GM10266 (cell line): ENCODE results near the gene CEBPZ.

Experiments used
- DNase-seq: peaks from one replicate; pipeline ENCODE4 v3.0.0; 2012; ENCODE audit errors: extremely low spot score
- TF ChIP-seq, protein P1 (sequence below): IDR thresholded peaks from 2 replicates; pipeline ENCODE4 v1.5.1; 2012; ENCODE audit warnings: mild to moderate bottlenecking, low read depth; ENCODE audit not compliant: control insufficient read depth, insufficient read depth; ENCODE audit errors: missing control alignments

CEBPZ gene

DNA sequence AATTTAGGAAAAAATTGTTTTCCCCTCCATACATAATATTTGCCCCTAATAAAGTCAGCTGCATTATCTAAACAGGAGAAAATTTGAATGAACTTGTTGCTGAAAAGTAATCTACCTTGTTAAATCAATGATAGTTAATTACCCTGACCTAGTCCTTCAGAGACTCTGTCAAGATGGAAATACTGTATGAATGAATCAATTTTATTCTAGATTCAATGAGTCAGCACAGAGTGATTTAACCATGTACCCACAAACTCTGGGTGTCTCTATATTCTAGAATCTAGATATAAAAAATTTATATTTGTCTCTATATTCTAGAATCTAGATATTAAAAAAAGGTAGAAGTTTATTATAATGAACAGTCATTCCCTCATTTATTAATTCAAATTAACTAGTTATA is 36.3 kb upstream of the CEBPZ start:
- TF ChIP-seq, protein P1, sequence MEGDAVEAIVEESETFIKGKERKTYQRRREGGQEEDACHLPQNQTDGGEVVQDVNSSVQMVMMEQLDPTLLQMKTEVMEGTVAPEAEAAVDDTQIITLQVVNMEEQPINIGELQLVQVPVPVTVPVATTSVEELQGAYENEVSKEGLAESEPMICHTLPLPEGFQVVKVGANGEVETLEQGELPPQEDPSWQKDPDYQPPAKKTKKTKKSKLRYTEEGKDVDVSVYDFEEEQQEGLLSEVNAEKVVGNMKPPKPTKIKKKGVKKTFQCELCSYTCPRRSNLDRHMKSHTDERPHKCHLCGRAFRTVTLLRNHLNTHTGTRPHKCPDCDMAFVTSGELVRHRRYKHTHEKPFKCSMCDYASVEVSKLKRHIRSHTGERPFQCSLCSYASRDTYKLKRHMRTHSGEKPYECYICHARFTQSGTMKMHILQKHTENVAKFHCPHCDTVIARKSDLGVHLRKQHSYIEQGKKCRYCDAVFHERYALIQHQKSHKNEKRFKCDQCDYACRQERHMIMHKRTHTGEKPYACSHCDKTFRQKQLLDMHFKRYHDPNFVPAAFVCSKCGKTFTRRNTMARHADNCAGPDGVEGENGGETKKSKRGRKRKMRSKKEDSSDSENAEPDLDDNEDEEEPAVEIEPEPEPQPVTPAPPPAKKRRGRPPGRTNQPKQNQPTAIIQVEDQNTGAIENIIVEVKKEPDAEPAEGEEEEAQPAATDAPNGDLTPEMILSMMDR, result no peak
- DNase-seq, result no peak

GRCh38 chr2:37263839-37264238 is 32.4 kb upstream of the CEBPZ start:
- TF ChIP-seq, protein P1, result peak; percentile 3
- DNase-seq, result no peak

- no peak for DNase-seq
- TF ChIP-seq, protein P1, result no peak
These were observed 31.1 kb upstream of the CEBPZ start for GRCh38 chr2:37262522-37262921.

- TF ChIP-seq, protein P1, result no peak
- DNase-seq, result no peak
These were observed 19.7 kb upstream of the CEBPZ start for GRCh38 chr2:37250869-37251740.

GRCh38 chr2:37246205-37246604 is 14.8 kb upstream of the CEBPZ start:
- DNase-seq, result no peak
- TF ChIP-seq, protein P1, result no peak

GRCh38 chr2:37244755-37245154 is 13.4 kb upstream of the CEBPZ start:
- TF ChIP-seq, protein P1, result no peak
- no peak for DNase-seq

DNA sequence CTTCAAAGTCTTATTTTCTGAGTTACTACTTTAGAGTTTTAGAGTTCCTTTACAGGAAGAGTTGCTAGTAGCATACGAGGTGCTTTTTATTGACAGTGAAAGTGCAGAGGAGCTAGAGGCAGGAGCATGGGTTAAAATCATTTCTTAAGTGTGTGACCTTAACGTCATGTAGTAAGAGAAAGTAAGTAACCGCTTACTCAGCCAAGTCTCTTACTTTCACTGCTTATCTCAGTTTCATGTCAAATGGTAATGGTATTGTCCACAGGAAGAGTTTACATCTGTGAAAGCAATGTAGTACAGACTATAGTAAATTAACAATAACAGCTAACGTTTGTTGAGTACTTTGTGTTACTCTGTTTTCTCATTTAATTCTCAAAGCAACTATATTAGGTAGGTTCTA is 12.6 kb upstream of the CEBPZ start:
- peak; percentile 45 for DNase-seq
- TF ChIP-seq, protein P1, result no peak
